Muscle layer of colon (tissue), 2 donors: ENCODE measurements around the gene TCF12.

Experiments
- H3K27ac ChIP-seq: one replicate; pipeline ENCODE4 v1.7.0; 2013; ENCODE audit warnings: low read depth, mild to moderate bottlenecking, low read length, moderate library complexity
- H3K27me3 ChIP-seq, 2 donors: one replicate each; pipeline ENCODE4 v1.7.0; 2013; ENCODE audit warnings: low read length in 2 of 2, mild to moderate bottlenecking in 2 of 2; ENCODE audit not compliant: insufficient read depth in 2 of 2, control insufficient read depth in 1 of 2
- H3K36me3 ChIP-seq: one replicate; pipeline ENCODE4 v1.7.0; 2013; ENCODE audit warnings: mild to moderate bottlenecking, low read length; ENCODE audit not compliant: insufficient read depth
- H3K4me1 ChIP-seq: one replicate; pipeline ENCODE4 v1.7.0; 2013; ENCODE audit warnings: mild to moderate bottlenecking, low read length; ENCODE audit not compliant: insufficient read depth
- H3K4me3 ChIP-seq, 2 donors: one replicate each; pipeline ENCODE4 v1.7.0; 2013; ENCODE audit warnings: low read length in 2 of 2, low read depth in 1 of 2, mild to moderate bottlenecking in 1 of 2, moderate library complexity in 1 of 2
- H3K9ac ChIP-seq: one replicate; pipeline ENCODE4 v1.7.0; 2013; ENCODE audit warnings: low read length
- H3K9me3 ChIP-seq: one replicate; pipeline ENCODE4 v1.7.0; 2013; ENCODE audit warnings: mild to moderate bottlenecking, low read length
- donor health status: abdominal sarcoma.
- donor health status: Adenocarcinoma of cecum.

The TCF12 gene

GRCh38 chr15:57038496-57038895, 120.1 kb downstream of the TCF12 start:
- Histone ChIP-seq H3K4me1 (peaks cover 23% of the 10 kb centered on the region), H3K9me3 (no peaks in the 10 kb centered on the region), H3K27ac (no peak overlapping the region), H3K36me3 (no peaks in the 10 kb centered on the region), H3K9ac (no peak overlapping the region), H3K27me3 (no peaks in the 10 kb centered on the region), H3K4me3 (no peak overlapping the region)

- no peak overlapping the region for H3K27ac ChIP-seq
- no peak overlapping the region for H3K4me3 ChIP-seq
- H3K36me3 ChIP-seq, result no peaks in the 10 kb centered on the region
- no peaks in the 10 kb centered on the region for H3K27me3 ChIP-seq
- H3K9ac ChIP-seq, result no peak overlapping the region
- H3K4me1 ChIP-seq, result peaks cover 40% of the 10 kb centered on the region
- H3K9me3 ChIP-seq, result no peaks in the 10 kb centered on the region
Observed at GRCh38 chr15:57041416-57041815, 123.0 kb downstream of the TCF12 start.

- no peak overlapping the region for H3K4me3 ChIP-seq
- H3K27ac ChIP-seq, result no peak overlapping the region
- H3K9ac ChIP-seq, result no peak overlapping the region
- no peaks in the 10 kb centered on the region for H3K27me3 ChIP-seq
- H3K9me3 ChIP-seq, result no peaks in the 10 kb centered on the region
- H3K36me3 ChIP-seq, result no peaks in the 10 kb centered on the region
- peaks cover 42% of the 10 kb centered on the region for H3K4me1 ChIP-seq
Observed at GRCh38 chr15:57044072-57044702, 125.7 kb downstream of the TCF12 start.

GRCh38 chr15:57044970-57045369, 126.5 kb downstream of the TCF12 start:
- no peaks in the 10 kb centered on the region for H3K27me3 ChIP-seq
- peaks cover 45% of the 10 kb centered on the region for H3K4me1 ChIP-seq
- H3K36me3 ChIP-seq, result no peaks in the 10 kb centered on the region
- H3K9ac ChIP-seq, result no peak overlapping the region
- no peak overlapping the region for H3K4me3 ChIP-seq
- H3K9me3 ChIP-seq, result no peaks in the 10 kb centered on the region
- no peak overlapping the region for H3K27ac ChIP-seq

GRCh38 chr15:57045741-57046382, 127.4 kb downstream of the TCF12 start:
- Histone ChIP-seq H3K9ac (no peak overlapping the region), H3K27ac (no peak overlapping the region), H3K27me3 (no peaks in the 10 kb centered on the region), H3K36me3 (no peaks in the 10 kb centered on the region), H3K4me1 (peaks cover 36% of the 10 kb centered on the region), H3K4me3 (no peak overlapping the region), H3K9me3 (no peaks in the 10 kb centered on the region)

- no peak overlapping the region for H3K4me3 ChIP-seq
- H3K27ac ChIP-seq, result no peak overlapping the region
- H3K9me3 ChIP-seq, result no peaks in the 10 kb centered on the region
- no peaks in the 10 kb centered on the region for H3K27me3 ChIP-seq
- no peak overlapping the region for H3K9ac ChIP-seq
- peaks cover 28% of the 10 kb centered on the region for H3K4me1 ChIP-seq
- H3K36me3 ChIP-seq, result no peaks in the 10 kb centered on the region
Observed at GRCh38 chr15:57048930-57049549, 130.6 kb downstream of the TCF12 start.

- Histone ChIP-seq H3K27me3 (no peaks in the 10 kb centered on the region), H3K36me3 (no peaks in the 10 kb centered on the region), H3K9me3 (no peaks in the 10 kb centered on the region), H3K27ac (no peak overlapping the region), H3K4me1 (peaks cover 27% of the 10 kb centered on the region), H3K4me3 (no peak overlapping the region), H3K9ac (no peak overlapping the region)
Observed at GRCh38 chr15:57053470-57053869, 135.0 kb downstream of the TCF12 start.

- Histone ChIP-seq H3K27me3 (no peaks in the 10 kb centered on the region), H3K4me1 (peaks cover 24% of the 10 kb centered on the region), H3K4me3 (no peak overlapping the region), H3K27ac (no peak overlapping the region), H3K9me3 (no peaks in the 10 kb centered on the region), H3K9ac (no peak overlapping the region), H3K36me3 (no peaks in the 10 kb centered on the region)
Observed at GRCh38 chr15:57054204-57054750, 135.8 kb downstream of the TCF12 start.

GRCh38 chr15:57056357-57056756, 137.9 kb downstream of the TCF12 start:
- Histone ChIP-seq H3K36me3 (no peaks in the 10 kb centered on the region), H3K9me3 (no peaks in the 10 kb centered on the region), H3K27ac (no peak overlapping the region), H3K9ac (no peak overlapping the region), H3K27me3 (no peaks in the 10 kb centered on the region), H3K4me1 (peaks cover 20% of the 10 kb centered on the region), H3K4me3 (no peak overlapping the region)

- Histone ChIP-seq H3K27me3 (no peaks in the 10 kb centered on the region), H3K9ac (no peak overlapping the region), H3K36me3 (no peaks in the 10 kb centered on the region), H3K4me3 (no peak overlapping the region), H3K4me1 (peaks cover 20% of the 10 kb centered on the region), H3K27ac (no peak overlapping the region), H3K9me3 (no peaks in the 10 kb centered on the region)
Observed at GRCh38 chr15:57057134-57057930, 138.9 kb downstream of the TCF12 start.

- no peak overlapping the region for H3K4me3 ChIP-seq
- no peaks in the 10 kb centered on the region for H3K36me3 ChIP-seq
- H3K27me3 ChIP-seq, result no peaks in the 10 kb centered on the region
- no peaks in the 10 kb centered on the region for H3K9me3 ChIP-seq
- H3K27ac ChIP-seq, result no peak overlapping the region
- peaks cover 20% of the 10 kb centered on the region for H3K4me1 ChIP-seq
- no peak overlapping the region for H3K9ac ChIP-seq
Observed at GRCh38 chr15:57059026-57059660, 140.7 kb downstream of the TCF12 start.
